HT-29 (cell line): ENCODE data around the gene CD99L2. TPM values are rescaled to one million over a fixed set of nuclear protein-coding genes. Genes with fewer than 3 reads are reported as not detected.

Experiments
- DNase-seq: peaks from one replicate; pipeline ENCODE4 v3.0.0-alpha.2; 2015; ENCODE audit warnings: low spot score
- total RNA-seq: library from RNA; depleted of rRNA; stranded (reverse); fragments of >200 nt; shearing (Covaris generic); gene quantifications from 2 replicates; pipeline ENCODE4 v1.2.3, GENCODE V29; 2014

The CD99L2 gene
- total RNA-seq, 1 experiment from 2014 or later = 3.3 TPM

DNA sequence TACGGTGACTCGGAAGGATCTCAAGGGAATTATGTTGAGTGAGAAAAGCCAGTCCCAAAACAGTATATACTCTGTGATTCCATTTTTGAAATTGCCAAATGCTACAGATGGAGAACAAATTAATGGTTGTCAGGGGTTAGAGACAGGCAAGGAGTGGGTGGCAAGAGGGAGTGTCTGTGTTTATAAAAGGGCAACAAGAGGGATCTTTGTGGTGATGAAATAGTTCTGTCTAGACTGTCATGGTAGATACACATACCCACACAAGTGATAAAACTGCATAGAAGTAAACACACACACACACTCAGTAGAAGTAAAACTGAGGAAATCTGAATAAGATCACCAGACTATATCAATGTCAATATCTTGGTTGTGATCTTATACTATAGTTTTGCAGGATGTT, 92.7 kb downstream of the CD99L2 start:
- DNase-seq = no peak

DNA sequence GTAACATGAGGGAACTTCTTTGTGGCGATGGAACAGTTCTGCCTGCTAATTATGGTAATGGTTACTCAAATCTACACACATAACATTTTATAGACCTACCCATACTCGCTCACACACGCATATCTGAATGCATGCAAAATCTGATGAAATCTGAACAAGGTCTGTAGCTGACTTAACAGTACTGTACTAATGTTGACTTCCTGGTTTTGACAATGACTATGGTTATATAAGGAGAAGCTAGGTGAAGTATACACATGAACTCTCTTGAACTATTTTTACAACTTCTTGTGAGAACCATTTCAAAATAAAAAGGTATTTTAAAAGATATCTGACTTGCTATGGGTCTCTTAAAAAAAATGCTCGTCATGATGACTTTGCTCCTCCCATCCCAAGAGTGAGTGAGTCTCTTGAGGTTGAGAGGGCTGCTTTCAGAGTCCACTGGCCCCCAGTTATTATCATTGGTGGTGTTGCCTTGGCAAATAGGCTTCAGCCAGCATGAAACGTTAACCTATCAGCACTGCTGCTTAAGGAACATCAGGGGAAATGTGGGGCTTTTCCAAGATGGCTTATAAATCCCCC, 105.4 kb downstream of the CD99L2 start:
- DNase-seq = no peak

DNA sequence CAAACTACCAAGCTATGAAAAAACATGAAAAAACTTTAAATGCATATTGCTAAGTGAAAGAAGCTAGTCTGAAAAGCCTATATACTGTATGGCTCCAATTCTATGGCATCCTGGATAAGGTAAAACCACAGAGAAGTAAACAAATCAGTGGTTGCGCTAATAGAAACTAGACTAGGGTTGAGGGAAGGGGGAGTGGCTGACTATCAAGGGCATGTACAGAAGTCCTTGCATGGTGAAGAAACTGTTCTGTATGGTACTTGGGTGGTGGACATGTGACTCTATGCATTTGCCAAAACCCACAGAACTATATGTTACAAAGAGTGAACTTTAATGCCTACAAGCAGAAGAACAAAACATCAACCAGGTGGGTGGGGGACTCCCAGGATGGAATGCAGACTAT, 108.4 kb downstream of the CD99L2 start:
- DNase-seq = no peak

DNA sequence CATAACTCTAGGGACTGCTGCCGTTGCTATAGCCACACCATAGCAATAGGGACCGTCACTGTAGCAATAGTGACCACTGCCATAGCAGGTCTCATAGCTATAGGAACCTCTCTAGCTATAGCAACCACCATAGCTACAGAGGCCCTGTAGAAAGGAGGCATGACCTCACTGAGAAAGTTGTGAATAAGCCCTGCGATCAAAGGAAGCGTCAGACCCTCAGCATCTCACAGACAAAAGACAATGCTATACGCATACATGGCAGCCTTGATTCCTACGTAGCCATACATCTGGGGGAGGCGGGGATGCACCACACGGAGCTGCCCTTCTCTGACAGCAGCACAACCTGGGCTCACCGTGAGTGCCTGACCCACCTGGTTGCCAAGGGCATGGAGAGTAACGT, 116.8 kb downstream of the CD99L2 start:
- DNase-seq = no peak

DNA sequence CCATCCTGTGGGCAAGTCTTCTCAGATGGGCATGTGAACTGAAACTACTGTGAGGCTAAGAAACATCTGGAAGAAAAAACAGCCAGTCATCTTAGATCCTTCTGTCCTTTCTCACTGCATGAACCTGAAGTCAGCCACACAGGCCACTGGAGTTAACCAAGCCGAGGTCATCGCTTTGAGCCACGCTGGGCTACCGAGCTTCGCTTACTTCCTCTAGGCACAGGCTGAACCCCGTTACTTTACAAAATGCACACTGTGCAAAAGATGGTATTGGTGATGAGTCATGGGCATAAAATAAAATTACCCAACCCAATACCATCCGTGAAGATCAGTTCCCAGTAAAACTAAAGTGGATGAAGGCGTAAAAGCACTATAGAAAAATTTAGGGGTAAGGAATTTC, 119.1 kb downstream of the CD99L2 start:
- no peak for DNase-seq

DNA sequence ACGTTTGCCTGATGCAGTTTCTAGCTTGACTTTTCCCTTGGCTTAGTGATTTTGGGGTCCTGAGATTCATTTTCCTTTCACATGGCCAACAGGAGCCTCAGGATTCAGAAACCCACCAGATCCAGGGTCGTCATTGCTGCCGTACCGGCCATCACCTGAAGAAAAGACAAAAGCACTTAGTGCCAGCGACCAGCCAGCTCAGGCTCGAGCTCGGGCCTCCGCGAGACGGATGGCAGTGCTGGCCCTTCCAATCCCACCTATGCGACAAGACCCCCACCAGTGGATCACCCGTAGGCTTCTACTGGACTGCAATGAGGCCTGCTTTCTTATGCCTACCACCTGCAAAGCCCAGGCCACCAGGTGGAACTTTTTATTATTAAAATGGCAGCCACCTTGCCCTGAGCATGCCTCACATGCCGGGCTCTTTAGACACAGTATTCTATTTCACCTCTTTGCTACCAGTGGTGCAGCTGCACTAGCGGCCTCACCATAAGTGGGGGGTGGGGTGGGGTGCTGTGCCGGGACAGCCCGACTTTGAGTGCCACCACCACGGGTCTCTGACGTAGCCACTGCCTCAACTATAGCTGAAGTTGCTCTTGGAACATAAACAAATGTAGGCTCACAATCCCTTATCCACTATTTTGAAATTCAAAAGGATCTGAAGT, 121.0 kb downstream of the CD99L2 start:
- no peak for DNase-seq

DNA sequence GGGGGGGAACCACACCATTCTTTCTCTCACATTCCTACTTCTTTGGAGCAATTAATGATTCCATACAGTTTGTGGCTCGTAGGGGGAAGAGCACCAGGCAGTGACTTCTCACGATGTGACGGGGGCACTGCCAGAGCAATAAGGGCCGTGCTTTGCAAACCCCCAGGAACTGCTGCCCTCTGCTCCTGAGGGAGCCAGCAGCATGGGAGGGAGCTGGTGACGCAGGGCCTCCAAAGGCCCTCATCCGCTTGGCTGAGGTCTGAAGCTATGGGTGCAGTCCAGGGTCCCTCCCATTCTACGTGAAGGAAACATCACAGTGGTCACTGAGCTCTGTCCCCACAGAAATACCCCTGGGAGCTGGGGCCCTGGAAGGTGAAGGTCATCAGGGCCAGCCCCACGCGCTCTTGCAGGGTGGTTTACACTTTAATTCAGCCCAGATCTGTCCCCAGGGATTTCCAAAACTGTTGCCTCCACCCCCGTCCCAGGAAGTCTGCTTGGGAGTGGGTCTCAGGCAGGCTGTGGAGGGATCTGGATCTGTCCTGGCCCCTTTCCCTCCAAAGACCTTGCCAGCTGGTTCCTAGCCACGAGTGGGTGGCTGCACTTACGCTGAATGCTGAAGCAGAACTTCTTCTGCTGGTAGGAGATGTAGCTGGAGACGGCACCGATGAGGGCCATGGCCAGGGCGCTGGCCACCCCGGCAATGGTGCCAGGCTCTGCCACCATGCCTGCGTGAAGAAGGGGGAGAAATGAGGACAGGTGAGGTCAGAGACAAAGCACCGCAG, 122.7 kb downstream of the CD99L2 start:
- DNase-seq = no peak

DNA sequence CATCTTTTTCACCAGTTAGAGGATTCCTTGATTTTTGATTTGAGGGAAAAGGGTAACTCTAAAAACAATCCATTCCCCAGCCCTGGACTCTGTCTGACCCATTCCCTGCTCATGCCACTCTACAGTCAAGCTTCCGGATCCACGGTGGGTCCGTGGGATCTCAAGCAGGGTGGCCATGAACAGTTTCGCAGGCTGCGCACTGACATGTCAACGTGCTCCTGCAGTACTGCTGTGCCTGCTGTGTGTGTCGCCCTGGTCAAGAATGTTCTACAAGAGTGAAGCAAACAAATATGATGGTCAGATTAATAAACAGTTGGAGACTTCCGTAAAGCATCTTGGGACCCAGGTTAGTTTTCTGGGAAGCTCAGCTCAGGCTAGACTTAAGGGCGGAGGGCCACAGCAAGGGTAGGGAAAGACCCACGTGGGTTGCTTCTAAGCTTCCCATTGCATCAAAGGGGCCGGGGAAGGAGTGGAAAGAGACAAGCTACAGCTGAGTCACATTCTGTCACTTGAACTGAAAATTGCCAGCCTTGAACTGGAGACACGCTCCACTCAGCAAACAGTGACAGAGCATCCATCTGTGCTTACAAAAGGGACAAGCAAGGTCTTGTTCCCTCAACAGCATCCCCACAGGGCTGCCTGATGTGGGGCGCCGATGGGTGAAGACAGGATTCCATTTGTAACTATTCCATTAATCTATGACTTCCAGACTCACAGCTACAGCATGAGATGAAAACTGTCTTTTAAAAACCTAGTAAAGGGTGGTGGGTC, 123.5 kb downstream of the CD99L2 start:
- no peak for DNase-seq

DNA sequence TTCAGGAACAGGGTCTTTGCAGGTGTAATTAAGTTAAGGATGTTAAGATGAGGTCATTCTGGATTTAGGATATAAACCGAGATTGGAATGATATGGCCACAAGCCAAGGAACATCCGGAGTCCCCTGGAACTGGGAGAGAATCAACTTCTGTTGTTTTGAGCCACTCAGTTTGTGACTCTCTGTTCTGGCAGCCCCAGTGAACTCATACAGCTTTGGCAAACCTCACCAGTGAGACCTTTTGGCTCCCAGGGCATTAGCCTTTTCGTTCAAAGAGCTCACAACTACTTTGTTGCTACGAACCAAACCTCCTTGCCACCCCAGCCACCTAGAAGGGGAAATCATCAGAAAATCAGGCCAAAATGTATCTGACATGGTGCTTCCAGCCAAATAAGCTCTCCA, 124.8 kb downstream of the CD99L2 start:
- no peak for DNase-seq

DNA sequence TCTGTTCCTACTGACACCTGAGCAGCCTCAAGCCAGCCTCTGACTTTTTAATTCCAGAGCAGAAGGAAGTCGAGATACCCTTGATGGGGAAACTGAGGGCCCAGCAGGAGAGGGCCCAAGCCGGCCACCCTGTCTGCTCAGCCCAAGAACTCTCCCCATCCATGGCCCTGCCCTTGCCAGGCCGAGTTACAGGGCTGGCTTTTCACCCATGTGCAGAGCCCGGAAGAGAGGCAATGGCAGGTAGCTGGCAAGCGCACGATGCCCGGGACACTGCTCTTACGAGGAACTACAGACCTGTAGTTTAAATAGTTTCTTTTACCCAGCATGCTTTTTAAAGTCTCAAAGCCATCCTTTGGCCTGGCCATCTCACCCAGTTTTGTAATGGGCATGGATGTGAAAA, 125.4 kb downstream of the CD99L2 start:
- no peak for DNase-seq

DNA sequence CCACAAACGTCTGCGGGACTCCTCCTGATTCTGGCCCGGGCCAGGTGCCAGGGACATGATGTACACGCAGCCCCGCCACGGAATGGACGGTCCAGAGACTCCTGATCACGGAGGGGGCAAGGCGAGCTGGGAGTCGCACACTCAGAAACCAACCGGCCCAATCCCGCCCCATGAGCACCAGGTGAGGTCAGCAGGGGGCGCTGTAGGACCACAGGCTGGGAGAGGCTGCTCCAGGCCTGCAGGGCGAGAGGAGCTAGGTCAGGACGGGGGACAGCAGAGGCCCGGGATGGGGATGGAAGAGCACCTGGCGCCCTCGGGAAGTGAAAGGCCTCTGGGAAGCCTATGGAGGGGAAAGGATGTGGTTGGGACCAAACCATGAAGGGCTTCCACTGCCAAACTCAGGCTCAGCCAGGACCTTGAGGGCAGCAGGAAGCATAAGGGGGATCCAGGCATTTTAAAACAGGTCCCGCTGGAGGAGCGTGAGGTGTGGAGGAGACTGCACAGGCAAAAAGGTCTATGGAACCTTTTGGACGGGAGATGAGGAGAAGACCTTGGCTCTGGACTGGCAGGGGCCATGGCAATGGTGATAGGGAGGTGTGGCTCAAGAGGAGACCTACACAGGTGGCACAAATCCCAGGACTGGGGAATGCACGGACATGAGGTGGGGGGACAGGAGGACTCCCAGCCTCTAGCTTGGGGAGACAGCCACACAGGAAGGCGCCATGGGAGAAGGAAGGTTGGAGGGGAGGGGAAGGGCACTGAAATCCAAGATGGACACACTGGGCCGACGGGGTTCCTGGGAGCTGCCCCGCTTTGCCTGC, 126.1 kb downstream of the CD99L2 start:
- DNase-seq = peak; percentile 87

DNA sequence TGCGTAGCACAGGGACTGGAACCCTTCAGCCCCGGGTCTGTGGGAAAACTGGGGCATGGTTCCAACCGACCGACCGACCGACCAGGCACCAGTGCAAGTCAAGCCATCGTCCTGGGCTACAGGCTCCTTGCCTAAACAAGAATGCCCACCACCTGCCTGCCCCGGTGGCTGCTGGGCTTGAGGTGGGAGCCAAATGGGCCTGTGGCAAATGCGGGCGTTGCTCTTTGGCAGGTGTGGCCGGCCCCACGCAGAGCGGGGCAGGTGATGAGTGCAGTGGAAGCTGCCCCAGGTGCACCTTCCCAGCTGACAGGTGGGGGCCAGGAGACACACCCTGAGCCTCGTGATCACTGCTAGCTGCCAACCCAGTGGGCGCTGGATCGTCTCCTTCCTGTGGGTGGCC, 127.4 kb downstream of the CD99L2 start:
- no peak for DNase-seq

DNA sequence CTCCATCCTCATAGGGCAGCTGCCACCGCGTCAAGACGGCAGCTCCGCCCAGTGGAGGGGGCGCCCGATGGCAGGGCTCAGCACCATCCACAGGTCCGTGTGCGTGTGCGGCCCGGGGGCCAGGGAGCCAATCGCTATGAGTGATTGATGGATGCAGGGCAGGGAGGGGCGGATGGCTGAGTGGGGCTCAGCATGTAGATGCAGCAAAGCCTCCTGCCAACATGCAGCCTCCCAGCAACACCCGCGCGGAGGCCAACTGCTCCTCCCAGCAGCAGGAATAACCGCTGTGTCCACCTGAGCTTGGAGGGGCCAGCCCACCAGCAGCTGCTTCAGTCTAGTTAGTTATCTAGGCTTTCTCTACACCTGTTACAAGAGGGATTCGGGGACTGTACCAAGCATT, 127.8 kb downstream of the CD99L2 start:
- no peak for DNase-seq

DNA sequence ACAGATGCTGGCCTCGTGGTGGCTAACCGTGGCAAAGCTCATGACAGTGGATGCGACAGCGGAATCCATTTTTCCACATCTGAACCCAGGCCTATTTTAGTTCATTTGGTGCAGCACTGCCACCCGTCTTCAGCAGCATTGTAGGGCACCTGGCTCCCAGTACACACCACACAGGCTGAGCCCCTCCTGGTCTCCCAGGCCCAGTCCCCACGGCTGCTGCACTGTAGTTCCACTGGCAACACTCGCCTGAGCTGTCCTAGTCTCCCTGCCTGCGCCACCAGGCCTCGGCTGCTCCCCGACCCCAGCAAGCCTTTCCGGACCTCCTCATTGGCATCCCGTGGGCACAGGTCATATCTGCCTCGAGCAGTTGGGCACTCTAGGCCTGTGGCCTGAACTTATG, 129.1 kb downstream of the CD99L2 start:
- DNase-seq = no peak

DNA sequence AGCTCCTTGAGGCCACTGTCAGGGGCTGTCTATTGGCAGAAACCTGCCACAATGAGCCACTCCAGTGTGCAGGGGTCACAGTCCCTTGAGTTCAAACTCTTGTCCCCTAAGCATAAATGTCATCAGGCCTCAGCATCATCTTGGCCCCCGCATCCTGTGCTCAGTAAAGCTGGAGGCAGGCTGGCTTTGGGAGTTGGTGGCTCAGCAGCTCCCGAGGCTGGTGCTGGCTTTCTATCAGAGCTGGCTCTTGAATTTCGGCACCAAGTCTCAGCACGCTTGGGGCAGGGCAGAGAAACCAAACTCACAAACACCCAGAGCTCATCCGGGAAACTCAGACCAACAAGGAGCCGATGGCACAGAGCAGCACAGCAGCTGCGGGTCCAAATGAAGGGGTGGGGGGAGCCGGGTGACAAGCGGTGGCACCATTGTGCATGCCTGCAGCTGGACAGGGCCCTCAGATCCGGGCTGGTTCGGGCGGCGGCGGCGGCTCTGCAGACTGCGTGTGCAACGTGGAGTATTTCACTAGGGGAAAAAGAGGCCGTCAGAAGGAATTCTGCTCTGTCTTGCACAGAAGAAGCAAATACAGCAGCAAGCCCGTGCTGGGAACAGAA, 129.8 kb downstream of the CD99L2 start:
- DNase-seq = no peak

DNA sequence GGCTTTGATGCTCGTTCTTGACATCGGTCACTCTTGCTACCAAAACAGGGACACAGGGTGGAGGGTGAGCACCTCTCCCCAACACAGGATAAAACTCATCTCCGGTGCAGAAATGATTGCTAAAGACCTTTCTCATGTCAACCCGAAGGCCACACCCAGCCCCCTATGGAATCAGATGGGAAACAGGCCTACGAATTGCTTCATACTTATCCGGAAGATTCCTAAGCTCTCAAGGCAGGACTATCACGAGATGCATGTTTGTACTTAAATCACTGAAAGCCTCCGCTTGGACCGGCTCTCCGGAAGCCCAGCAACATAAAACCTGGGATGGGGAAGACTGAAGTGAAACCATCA, 130.4 kb downstream of the CD99L2 start:
- DNase-seq = no peak

DNA sequence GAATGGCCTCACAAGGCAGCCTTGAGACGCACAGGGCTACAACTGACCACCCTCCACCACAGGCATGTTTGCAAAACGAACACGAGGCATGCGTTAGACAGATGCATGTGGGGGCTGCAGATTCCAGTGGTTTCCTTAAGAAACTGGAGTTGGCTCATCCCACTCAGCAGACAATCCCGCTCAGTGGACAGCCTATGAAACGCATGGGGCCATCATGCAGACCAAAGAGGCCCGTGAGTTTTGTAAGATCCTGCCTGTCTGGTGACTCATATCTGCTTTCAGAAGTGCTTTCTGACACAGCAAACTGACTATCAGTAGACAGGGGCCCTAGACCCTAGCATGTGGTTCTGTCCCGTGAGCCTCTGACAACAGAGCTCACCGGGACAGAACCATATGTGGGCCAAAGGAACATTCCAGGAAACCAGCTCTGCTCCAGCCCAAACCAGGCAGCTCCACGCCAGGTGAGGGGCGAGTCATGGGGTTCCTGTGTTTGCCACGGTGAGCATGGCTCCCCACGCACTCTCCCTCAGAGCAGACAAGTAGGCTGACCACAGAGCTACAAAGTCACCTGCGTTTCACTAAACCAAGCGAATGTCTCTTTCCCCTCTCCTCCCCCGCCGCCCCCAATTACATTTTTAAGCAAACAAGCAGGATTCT, 130.9 kb downstream of the CD99L2 start:
- no peak for DNase-seq

DNA sequence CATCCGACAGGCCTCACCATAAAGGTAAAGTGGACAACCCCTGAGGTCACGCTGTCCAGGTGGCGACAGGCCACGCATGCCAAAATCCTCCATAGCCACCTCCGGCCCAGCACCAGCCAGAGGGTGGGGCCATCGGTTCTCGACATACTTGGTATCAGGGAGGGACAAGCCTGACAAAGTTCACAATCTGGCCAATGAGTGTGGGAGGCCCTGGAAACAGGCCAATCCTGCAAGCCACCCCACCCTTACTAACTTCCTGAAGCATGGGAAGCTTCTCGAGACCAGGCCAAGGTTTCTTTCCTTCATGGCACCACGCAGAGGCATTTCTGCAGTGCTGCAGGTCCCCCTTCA, 131.4 kb downstream of the CD99L2 start:
- peak; percentile 34 for DNase-seq

DNA sequence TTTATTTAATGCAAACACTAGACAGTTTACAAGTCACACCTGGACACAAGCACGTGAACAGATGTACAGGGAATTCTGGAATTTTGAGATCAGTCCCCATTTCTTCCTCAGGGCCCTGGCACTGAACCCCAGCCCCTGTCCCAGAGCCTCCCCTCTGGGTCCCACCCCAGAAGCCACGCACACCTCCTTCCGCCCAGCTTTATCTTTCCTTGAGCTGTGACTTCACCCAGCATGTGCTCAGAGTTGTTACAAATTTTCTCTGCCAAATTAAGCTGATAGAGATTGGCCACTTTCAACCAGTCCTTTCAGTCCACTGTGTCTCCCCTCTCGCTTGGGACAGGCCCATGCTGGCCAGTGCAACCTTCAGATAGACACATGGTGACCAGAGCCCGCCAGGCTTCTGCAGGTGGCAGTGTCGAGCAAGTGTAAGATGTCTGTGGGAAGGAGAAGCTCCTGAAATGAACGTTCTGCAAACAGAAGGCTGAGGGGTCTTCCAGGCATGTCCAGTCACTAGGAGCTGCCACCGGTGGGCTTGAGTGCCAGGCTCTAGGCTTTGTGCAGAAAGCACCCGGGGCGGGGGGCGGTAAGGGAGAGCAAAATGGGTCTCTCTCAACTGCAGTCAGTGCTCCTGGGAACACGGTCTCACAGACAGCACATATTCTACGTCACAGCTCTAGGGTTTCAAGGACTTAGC, 132.0 kb downstream of the CD99L2 start:
- DNase-seq = peak; percentile 13

DNA sequence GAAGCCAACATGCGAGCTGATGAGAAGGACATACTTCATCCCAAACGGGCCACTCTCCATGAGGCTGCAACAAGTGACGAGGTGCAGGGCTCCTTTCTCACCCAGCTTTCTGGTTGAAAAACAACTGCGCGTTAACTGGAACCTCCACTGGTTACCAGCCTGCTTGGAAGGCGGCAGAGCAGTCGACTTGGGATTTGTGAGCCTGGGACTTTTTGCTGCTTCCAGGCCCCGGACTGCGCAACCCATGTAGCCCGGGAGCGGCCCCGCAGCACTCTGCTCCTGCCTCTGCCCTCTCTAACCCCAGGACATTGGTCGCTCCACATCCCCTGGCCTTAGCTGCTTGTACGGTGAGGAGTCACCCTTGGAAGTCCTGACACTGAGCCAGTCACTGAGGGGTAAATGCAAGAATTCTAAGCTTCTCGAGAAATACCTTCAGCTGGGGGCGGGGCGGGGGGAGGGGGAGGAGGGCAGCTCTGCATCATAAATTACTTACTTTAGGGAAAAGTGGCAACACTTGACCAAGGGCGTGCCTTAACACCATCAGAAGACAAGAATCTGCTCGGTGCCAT, 132.6 kb downstream of the CD99L2 start:
- no peak for DNase-seq
